ENCODE results near the gene KRT6B. TPM values are rescaled to one million over a fixed set of nuclear protein-coding genes. Genes with fewer than 3 reads are reported as not detected.

Gene KRT6B
- total and polyA plus RNA-seq, 2 experiments from 2014 or later = not detected

- Mint-ChIP-seq H3K4me3 (no peak overlapping the region), H3K9me3 (no peaks in the 10 kb centered on the region), H3K27ac (no peak overlapping the region), H3K36me3 (ENCODE audit: low read depth) (no peaks in the 10 kb centered on the region), H3K27me3 (ENCODE audit: insufficient read depth, low read depth, poor library complexity) (peaks cover 9% of the 10 kb centered on the region), H3K4me1 (peaks cover 8% of the 10 kb centered on the region)
- H3F3A ChIP-seq (replicated peaks; ENCODE audit: low read depth) = no peaks in the 10 kb centered on the region
- no peaks in the 10 kb centered on the region for H3K27me3 ChIP-seq (ENCODE audit: insufficient read depth)
- no peak overlapping the region for H3K4me3 ChIP-seq
- H3K36me3 ChIP-seq (ENCODE audit: insufficient read depth) = no peaks in the 10 kb centered on the region
- TF ChIP-seq ZNF114 (CRISPR knock-in tag; IDR thresholded peaks at IDR 0.05) = no peak
- no peak for TF ChIP-seq EZH2phosphoT487 (IDR thresholded peaks at IDR 0.05; ENCODE audit: unreplicated experiment)
- no peak for TF ChIP-seq POLR2AphosphoS5 (IDR thresholded peaks at IDR 0.05; ENCODE audit: low read depth)
- no peak for TF ChIP-seq JUNB (IDR thresholded peaks at IDR 0.05; ENCODE audit: unreplicated experiment)
- no peak for TF ChIP-seq CREB1 (CRISPR knock-in tag; IDR thresholded peaks at IDR 0.05; ENCODE audit: low read depth)
- no peak for TF ChIP-seq CTCF (conservative IDR thresholded peaks at IDR 0.05; ENCODE audit: low read depth in 2 of 2)
- no peak for TF ChIP-seq ETS1 (IDR thresholded peaks at IDR 0.05)
- no peak for TF ChIP-seq ZNF462 (CRISPR knock-in tag; IDR thresholded peaks at IDR 0.05)
- no peak for TF ChIP-seq EZH2 (IDR thresholded peaks at IDR 0.05; ENCODE audit: low read depth, unreplicated experiment)
- TF ChIP-seq REST (IDR thresholded peaks at IDR 0.05; ENCODE audit: unreplicated experiment) = no peak
- TF ChIP-seq ZNF331 (CRISPR knock-in tag; IDR thresholded peaks at IDR 0.05; ENCODE audit: low read depth) = no peak
- no peak for TF ChIP-seq NANOG (IDR thresholded peaks at IDR 0.05; ENCODE audit: borderline replicate concordance)
- TF ChIP-seq STAT1 (IDR thresholded peaks at IDR 0.05; ENCODE audit: unreplicated experiment) = no peak
- ATAC-seq (no peak), DNase-seq (ENCODE audit: low spot score) (no peak)
- no peak overlapping the region for H3K27ac ChIP-seq (ENCODE audit: low read depth)
- H3K4me2 ChIP-seq = no peak overlapping the region
- H3K79me2 ChIP-seq (replicated peaks; ENCODE audit: insufficient read depth) = no peaks in the 10 kb centered on the region
- no peak overlapping the region for H2AFZ ChIP-seq
- H3K9me2 ChIP-seq (ENCODE audit: insufficient read depth) = peaks cover 4% of the 10 kb centered on the region; the same call in 1 of the 2 replicates
- H4K20me1 ChIP-seq (replicated peaks; ENCODE audit: insufficient read depth) = no peaks in the 10 kb centered on the region
- H3K4me1 ChIP-seq (ENCODE audit: insufficient read depth) = peaks cover 4% of the 10 kb centered on the region
These were observed 49.5 kb upstream of the KRT6B start for GRCh38 chr12:52501490-52501889.
